NCI-H146 treated with DMSO at 0.1 percent for 48 hours (cell line): ENCODE measurements around the gene SESTD1.
"Not testable (repeated sequence)": the region's sequence is repeated elsewhere in the genome, so short reads cannot be mapped to it uniquely, and the experiment has no call there.

Source experiments
- DNase-seq: peaks from one replicate; lab custom pipeline; 2025; ENCODE audit not compliant: unreplicated experiment; lab: John Stamatoyannopoulos, UW

Gene SESTD1

DNA sequence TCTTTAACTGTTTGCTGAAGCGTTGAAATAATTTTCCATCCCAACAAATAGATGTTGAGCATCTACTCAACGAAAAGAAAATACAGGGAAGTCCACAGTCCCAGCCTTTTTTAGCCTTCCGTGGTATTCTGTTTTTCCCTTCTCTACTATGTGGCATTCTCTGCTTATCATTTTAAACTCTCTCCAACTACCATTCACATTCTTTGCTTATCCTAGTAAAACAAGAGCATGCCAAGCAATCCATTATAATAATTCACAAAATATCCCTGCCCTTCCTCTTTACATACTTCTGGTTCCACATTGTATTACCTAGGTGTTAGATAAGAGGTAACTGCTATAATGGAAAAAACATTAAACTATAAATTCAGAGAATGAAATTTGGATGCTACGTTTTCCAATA lies 1.6 kb upstream of the SESTD1 start:
- DNase-seq = no peak

DNA sequence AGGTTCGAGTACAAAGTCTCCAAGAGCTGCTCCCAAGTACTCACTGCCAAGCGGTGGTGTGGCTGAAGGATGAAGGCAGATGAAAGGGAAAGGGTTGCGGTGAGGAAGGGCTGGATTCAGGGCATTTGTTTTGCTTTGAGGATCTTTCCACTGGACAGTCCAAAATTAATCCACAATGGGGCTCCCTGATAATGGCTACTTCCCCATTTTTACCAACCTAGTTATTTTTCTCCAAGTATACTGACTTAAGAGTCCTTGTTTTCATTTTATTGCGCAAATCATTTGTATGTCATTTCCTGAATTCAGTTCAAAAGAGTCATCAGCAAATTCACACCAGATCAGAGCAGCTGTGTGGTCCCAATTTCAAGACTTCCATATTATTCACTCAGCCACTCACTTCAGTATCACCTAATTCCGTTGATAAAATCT lies 464 bp upstream of the SESTD1 start:
- no peak for DNase-seq

DNA sequence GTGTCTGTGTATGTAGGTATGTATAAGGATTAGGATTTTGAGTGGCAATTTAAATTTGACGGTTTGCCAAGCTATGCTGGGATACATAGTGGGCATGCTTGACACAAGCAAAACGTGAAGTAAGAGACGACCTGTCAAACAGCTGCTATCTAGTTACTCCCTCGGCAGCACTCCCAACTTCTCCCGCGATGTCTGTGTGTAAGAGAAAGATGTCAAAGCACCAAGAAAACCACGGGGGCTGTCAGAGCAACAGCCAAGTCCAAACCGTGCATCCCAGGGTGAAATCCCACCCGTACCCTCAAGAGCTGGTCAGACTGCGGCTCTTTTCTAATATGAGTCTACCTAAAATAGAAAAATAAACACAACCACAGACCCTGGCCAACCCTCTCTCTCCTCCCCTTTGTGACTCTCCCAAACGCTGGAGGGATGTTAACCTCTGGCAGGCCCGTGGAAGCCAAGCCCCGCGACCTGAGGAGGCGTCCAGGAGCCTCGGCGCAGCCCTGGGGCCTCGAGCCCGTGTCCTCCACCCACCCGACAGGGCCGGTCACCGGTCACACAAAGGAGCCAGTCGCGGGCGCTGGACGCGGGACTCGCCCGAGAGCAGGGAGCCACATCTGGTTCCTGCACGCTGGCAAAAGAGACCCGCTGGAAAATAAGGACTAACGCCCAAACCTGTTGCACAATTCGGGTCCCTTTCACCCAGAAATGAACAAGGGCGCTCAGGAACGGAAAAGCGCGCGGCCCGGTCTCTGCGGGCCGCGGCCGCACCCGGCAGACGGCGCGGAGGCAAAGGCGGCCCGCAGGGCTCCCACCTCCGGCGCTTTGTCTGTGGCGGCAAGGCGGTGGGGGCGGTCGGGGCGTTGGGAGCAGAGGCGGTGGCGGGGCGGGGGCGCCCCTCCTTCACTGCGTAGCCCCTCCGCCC lies 925 bp downstream of the SESTD1 start:
- DNase-seq = no peak

DNA sequence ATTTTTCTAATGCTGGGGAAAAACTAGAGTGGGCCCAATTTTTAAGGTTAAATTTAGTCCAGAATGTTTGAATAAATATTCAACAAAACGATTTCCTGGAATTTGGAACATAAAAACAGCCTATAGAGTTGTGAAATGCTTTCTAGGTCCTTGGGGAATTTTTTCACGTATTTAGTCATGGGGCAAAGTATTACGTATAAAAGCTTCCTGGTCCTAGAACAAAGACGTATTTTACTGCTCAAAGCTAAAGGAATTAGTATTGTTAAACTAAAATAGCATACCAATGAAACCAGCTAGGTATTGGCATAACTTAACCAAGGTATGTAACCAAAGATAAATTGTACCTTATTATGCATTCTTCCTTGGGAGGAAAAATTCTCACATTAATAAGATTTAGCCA lies 1.6 kb downstream of the SESTD1 start:
- DNase-seq = no peak

DNA sequence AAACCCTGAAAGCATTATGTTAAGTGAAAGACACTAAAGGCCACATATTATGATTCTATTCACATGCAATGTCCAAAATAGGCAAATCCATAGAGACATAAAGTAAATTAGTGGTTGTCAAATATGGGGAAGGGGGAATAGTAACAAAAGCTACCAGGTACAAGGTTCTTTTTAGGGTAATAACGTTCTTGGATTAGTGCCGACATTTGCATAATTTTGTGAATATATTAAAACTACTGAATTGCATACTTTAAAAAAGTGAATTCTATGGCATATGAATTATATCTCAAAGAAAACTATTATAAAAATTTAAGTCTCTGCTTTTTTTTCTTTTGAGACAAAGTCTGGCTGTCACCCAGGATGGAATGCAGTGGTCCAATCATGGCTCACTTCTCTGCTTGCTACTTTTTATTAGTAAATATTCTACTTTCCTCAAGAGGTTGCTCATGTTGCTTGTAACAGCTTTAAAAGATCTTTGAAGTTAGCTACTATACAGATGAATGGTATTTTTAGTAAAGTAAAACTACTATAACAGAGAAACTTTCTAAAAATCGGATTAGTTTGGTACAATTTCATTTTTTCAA lies 2.5 kb downstream of the SESTD1 start:
- no peak for DNase-seq

DNA sequence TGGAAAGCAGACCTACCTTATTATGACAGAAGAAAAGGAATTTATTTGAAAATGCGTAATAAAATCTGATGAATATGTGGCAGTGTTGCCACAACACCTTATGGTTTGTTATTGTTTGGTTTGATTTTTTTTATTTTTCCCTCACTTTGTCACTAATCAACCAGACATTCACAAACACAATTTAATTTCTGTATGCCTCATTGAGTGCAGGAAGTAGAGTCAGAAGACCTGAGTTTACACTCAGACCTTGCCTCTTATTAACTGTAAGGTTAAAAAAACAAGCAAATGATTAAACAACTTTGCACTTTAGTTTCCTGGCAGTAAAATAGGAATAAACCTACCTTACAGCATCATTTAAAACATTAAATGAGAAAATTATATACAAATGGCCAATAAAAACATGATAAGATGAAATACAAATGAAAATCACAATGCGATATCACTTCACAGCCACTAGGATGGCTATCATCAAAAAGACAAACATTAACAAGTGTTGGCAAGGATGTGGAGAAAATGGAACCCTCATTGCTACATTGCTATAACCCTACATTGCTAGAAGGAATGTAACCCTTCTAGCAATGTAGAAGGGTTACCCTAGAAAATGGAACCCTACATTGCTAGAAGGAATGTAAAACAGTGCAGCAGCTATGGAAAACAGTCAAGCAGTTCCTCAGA lies 3.3 kb downstream of the SESTD1 start:
- no peak for DNase-seq

DNA sequence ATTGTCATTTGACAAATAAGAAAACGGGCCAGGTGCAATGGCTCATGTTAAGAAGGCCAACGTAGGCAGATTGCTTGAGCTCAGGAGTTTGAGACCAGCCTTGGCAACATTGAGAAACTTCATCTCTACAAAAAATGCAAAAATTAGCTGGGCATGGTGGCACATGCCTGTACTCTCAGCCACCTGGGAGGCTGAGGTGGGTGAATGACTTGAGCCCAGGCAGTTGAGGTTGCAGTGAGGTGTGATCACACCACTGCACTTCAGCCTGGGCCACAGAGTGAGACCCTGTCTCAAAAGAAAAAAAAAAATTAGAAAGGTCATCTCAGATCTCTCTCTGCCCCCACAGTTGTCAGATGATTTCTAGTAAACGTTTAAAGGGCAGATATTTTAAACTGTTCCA lies 4.4 kb downstream of the SESTD1 start:
- DNase-seq = no peak

DNA sequence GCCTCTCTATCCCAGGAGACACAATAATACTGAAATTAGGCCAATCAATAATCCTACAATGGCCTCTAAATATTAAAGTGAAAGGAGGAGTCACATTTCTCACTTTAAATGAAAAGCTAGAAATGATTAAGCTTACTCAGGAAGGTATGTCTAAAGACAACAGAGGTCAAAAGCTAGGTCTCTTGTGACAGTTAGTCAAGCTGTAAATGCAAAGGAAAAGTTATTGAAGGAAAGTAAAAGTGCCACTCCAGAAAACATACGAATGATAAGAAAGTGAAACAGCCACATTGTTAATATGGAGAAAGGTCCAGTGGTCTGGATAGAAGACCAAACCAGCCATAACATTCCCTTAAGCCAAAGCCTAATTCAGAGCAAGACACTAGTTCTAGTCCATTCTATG lies 9.5 kb downstream of the SESTD1 start:
- no peak for DNase-seq

DNA sequence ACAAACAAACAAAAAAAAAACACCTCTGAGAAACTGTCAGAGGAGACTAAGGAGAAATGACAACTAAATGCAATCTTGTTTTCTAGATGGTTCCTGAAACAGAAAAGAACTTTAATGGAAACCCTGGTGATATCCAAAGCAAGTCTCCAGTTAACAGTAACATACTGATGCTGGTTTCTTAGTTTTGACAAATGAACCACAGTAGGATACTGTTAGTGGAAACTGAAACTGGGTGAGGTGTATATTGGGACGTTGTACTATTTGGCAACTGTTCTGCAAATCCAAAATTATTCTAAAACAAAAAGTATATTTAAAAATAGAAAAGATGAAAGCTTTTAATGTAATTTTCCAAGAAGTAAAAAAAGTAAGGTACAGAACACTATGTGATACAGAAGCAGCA lies 11.4 kb downstream of the SESTD1 start:
- no peak for DNase-seq

DNA sequence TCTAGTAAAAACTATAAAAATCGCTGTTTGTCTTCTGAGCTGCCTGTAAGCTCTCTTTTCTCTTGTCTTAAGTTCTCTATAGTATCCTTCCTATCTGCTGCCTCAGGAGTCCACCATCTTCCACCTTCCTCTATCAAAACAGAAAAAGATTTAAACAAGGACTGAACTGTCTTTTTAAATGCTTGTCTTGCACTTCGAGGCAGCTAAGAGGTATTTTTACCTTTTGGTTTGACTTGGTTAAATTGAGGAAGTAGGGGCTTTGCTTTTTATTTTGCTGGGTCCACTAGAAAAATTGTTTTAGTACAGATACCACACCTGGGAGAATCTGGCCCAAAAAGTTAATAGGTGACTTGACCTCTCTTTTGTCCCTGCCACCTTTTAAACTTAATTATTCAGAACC lies 12.2 kb downstream of the SESTD1 start:
- no peak for DNase-seq

DNA sequence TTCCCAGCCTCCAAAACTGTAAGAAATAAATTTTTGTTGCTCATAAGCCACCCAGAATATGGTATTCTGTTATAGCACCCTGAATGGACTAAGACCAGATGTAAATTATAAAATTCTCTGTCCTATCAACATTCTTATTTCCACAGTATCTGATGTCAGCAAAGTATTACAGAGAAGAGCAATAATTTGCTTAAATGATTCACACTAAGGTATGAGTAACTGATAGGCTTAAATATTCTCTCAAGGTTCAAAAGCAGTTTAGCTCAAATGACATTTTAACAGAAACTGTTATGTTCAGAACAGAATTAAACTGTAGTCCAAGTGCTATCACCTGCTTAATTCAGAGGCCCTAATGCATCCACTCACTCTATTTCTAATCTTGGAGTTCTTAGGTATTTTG lies 12.8 kb downstream of the SESTD1 start:
- no peak for DNase-seq

DNA sequence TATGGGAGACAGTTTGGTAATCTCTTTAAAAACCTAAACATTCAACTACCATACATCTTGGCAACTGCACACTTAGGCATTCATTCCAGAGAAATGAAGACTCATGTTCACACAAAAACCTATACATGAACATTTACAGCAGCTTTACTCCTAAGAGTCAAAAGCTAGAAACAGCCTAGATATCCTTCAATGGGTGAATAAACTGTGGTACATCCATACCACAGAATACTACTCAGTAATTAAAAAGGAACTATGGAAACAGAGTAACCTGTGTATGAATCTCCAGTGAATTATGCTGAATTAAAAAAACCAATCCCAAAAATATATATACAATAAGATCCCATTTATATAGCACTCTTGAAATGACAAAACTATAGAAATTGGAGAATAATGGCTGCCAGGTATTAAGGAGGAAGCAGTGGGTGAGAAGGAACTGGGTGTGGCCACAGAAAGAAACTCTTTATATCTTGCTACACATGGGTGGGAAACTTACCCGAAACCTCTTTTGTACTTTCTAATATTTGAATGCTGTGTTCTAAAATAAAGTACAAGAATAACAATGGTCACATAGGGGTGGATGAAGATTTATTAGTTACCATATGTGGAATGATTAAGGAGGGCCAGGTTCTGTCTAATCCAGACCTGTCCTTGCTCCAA lies 13.7 kb downstream of the SESTD1 start:
- no peak for DNase-seq

DNA sequence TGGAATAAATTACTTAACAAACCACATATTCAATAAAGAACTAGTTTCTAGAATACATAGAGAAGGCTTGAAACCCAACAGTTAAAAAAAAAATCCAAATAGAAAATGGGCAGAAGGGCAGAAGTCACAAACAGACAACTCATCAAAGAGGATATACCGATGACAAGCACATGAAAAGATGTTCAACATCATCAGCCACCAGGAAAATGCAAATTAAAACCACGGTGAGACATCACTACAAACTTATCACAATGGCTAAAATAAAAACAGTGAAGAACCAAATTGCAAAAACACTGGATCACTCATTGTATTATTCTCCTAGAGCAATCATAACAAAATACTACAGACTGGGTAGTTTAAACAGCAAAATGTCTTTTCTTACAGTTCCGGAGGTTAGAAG lies 14.5 kb downstream of the SESTD1 start:
- no peak for DNase-seq

DNA sequence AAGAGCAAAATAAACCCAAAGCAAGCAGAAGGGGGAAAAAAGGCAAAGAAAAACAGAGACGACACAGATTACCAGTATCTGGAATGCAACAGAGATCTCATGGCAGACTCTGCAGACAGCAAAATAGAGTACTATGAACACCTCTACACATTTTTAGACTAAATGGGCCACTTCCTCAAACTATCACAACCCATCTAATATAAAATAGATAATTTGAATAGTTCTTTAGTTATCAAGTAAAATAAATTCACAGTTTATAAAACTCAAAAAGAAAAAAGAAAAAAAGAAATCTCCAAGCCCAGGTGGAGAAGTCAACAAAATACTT lies 16.6 kb downstream of the SESTD1 start:
- no peak for DNase-seq

DNA sequence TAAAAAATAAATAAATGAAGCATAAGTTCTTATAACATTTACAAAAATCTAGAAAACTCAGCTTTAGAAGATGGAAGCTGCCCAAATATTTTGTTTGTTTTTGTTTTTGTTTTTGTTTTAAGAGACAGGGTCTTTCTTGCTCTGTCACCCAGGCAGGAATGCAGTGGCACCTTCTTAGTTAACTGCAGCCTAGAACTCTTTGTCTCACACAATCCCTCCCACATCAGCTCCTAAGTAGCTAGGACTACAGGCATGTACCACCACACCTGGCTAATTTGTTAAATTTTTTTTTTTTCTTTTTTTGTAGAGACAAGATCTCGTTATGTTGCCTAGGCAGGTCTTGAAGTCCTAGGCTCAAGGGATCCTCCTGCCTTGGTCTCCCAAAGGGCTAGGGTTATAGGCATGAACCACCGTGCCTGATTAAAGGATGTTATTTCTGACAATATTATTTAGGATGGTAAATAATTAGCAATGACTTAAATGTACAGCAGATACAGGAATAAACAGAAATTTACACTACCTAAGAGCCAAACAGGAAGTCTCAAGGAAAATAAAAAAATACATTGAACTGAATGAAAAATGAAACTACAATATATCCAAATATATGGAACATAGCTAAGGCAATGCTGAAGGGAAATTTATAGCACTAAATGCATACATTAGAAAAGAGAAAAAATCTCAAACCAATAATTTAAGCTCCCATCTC lies 17.2 kb downstream of the SESTD1 start:
- DNase-seq = no peak

DNA sequence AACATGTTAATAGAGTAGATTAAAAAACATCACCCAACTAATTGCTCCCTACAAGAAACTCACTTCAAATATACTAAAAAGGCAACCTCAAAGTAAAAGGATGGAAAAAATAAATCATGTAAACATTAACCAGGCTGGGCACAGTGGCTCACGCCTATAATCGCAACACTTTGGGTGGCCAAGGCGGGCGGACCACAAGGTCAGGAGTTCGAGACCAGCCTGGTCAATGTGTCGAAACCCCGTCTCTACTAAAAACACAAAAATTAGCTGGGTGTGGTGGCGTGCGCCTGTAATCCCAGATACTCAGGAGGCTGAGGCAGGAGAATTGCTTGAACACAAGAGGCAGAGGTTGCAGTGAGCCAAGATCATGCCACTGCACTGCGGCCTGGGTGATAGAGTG lies 18.8 kb downstream of the SESTD1 start:
- not testable (repeated sequence) for DNase-seq

DNA sequence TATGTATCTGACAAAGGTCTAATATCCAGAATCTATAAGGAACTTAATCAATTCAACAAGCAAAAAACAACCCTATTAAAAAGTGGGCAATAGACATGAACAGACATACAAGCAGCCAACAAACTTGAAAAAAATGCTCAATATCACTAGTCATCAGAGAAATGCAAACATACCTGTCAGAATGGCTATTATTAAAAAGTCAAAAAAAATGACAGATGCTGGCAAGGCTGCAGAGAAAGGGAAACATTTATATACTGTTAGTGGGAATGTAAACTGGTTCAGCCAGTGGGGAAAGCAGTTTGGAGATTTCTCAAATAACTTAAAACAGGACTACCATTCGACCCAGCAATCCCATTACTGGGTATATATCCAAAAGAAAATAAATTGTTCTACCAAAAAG lies 21.6 kb downstream of the SESTD1 start:
- DNase-seq = no peak

DNA sequence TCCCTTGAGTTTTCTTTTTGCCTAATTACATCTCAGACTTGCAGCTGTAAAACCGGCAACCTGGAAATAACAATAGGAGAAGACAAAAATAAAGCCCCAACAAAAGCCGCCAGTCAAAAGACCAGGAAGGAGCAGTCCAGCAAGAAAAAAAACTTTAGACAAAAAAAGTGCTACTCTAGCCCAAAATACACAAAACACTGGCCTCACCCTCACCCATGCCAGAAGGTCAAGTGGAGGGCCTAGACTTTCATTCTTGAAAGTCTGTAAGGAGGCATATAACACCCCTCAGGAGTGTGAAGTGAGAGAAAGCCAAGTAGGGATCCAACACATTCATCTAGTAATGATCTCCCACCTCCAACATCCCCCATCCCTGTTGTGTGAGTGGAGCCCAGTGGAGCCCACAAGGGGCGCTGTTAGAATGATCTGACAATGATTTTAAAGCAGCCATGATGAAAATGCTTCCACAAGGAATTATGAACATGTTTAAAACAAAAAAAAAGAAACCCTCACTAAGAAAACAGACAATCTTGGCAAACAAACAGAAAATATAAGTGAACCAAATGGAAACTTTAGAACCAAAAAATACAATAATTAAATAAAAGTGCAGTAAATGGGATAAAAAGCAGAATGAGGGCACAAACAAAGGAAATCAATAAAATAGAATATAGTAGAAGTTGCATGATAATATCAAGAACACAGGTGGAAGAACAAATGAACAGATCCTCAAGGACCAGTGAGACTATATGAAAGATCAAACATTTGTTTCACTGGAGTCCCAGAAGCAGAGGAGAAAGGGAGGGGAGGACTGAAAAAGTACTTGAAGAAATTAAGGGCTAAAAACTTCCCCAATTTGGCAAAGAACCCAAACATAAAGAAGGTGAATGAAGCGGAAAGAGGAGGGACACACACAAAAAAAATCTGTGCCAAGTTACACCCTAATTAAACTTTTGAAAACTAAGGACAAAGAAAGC lies 23.9 kb downstream of the SESTD1 start:
- no peak for DNase-seq

DNA sequence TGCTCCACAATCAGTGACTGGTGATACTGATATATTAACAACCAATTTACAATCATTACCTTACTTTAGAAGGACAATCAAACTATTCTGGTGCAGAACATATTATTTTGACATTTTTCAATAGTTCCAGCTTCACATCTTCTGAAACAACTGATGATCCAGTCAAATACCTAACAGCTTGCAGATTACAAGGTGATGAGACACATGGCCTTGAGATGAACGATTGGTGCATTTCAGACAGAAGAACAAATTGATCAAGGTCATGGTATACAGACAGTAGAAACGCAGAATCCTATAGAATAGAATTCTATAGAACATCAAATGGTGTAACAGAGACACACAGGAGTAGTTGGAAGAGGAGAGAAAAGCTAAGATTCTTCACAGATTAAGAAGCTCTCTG lies 24.8 kb downstream of the SESTD1 start:
- DNase-seq = no peak

DNA sequence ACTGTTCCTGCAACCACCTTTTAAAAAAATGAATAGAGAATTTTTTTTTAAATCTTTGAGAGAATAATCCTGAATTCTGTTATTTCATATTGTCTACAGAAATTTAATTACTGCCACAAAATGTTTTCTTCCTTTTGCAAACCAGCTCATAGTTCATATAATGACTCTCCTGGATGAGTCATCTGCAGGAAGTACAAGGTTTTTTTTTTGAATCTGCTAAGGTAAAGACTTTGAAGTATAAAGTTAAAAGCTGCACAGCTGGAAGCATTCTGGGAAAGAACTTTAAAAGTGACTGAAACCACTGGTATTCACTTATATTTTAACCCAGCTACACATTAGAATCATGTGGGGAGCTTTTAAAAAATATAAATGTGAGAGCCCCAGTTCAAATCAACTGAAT lies 25.4 kb downstream of the SESTD1 start:
- DNase-seq = no peak
